GM23338 (cell line): Measurements from ENCODE around the gene GSDME. TPM values are rescaled to one million over a fixed set of nuclear protein-coding genes. Genes with fewer than 3 reads are reported as not detected.

ENCODE experiments used
- ATAC-seq: fragments of 200-7000 bp; cut with Tn5 transposase; 3 replicates; pipeline ENCODE4 v1.9.1; 2020
- DNase-seq: peaks from one replicate; pipeline ENCODE4 v3.0.0-alpha.2; 2015; ENCODE audit warnings: low spot score
- H2AFZ ChIP-seq: fragments of 200-600 bp; sonication (generic); 2 replicates; pipeline ENCODE4 v1.8.0; 2016; ENCODE audit warnings: antibody characterized with exemption, mild to moderate bottlenecking, moderate library complexity
- H3F3A ChIP-seq: fragments of 200-600 bp; sonication (generic); replicated peaks from 2 replicates; pipeline ENCODE4 v1.8.0; 2017; ENCODE audit warnings: antibody characterized with exemption, mixed run types, low read depth
- H3K27ac ChIP-seq: fragments of 200-600 bp; sonication (generic); 2 replicates; pipeline ENCODE4 v1.6.1; 2016; ENCODE audit warnings: low read depth
- H3K27me3 ChIP-seq: fragments of 200-600 bp; sonication (generic); 2 replicates; pipeline ENCODE4 v1.8.0; 2016; ENCODE audit warnings: mild to moderate bottlenecking, mixed run types, moderate library complexity; ENCODE audit not compliant: insufficient read depth
- H3K36me3 ChIP-seq: fragments of 200-600 bp; sonication (generic); 2 replicates; pipeline ENCODE4 v1.8.0; 2016; ENCODE audit warnings: mild to moderate bottlenecking; ENCODE audit not compliant: insufficient read depth
- H3K4me1 ChIP-seq: fragments of 200-600 bp; sonication (generic); 2 replicates; pipeline ENCODE4 v1.8.0; 2016; ENCODE audit warnings: mild to moderate bottlenecking, moderate library complexity; ENCODE audit not compliant: insufficient read depth
- H3K4me2 ChIP-seq: fragments of 200-600 bp; sonication (generic); 2 replicates; pipeline ENCODE4 v1.7.1; 2017; ENCODE audit warnings: mixed run types
- H3K4me3 ChIP-seq: fragments of 200-600 bp; sonication (generic); 2 replicates; pipeline ENCODE4 v1.6.1; 2016; ENCODE audit warnings: mixed run types
- H3K79me2 ChIP-seq: fragments of 200-600 bp; sonication (generic); replicated peaks from 2 replicates; pipeline ENCODE4 v1.8.0; 2017; ENCODE audit warnings: mild to moderate bottlenecking; ENCODE audit not compliant: insufficient read depth
- H3K9me2 ChIP-seq: fragments of 200-600 bp; sonication (generic); 2 replicates; pipeline ENCODE4 v1.8.0; 2017; ENCODE audit not compliant: insufficient read depth
- H4K20me1 ChIP-seq: fragments of 200-600 bp; sonication (generic); replicated peaks from 2 replicates; pipeline ENCODE4 v1.8.0; 2017; ENCODE audit warnings: mild to moderate bottlenecking; ENCODE audit not compliant: insufficient read depth
- H3K27ac Mint-ChIP-seq: 2 replicates; pipeline ENCODE4 v1.8.0; 2020; ENCODE audit warnings: inconsistent platforms, mild to moderate bottlenecking, moderate library complexity, mixed read lengths
- H3K27me3 Mint-ChIP-seq: 3 replicates; pipeline ENCODE4 v1.8.0; 2022; ENCODE audit warnings: low read depth, mild to moderate bottlenecking, moderate library complexity, mixed read lengths, inconsistent platforms; ENCODE audit not compliant: insufficient read depth, poor library complexity
- H3K36me3 Mint-ChIP-seq: 3 replicates; pipeline ENCODE4 v1.8.0; 2021; ENCODE audit warnings: low read depth, mild to moderate bottlenecking, inconsistent platforms, moderate library complexity, mixed read lengths
- H3K4me1 Mint-ChIP-seq: 3 replicates; pipeline ENCODE4 v1.8.0; 2020; ENCODE audit warnings: mild to moderate bottlenecking, inconsistent platforms, mixed read lengths
- H3K4me3 Mint-ChIP-seq: 3 replicates; pipeline ENCODE4 v1.8.0; 2021; ENCODE audit warnings: moderate library complexity, mild to moderate bottlenecking, inconsistent platforms, mixed read lengths
- H3K9me3 Mint-ChIP-seq: 3 replicates; pipeline ENCODE4 v1.8.0; 2020; ENCODE audit warnings: moderate library complexity, mild to moderate bottlenecking, inconsistent platforms, mixed read lengths
- CREB1 ChIP-seq: fragments of 250-450 bp; sonication (Bioruptor Pico); IDR thresholded peaks from 2 replicates; pipeline ENCODE4 v1.5.0; 2020; ENCODE audit warnings: low read depth, mild to moderate bottlenecking, moderate library complexity
- CTCF ChIP-seq, 2 experiments: fragments of 200-600 bp in 1 of 2; sonication (generic) in 1 of 2; conservative IDR thresholded peaks; 2 replicates each; pipeline versions ENCODE4 v1.5.1 to v1.6.1; 2016 to 2017; ENCODE audit warnings: antibody characterized with exemption in 2 of 2, low read depth in 2 of 2, mild to moderate bottlenecking in 2 of 2, moderate library complexity in 1 of 2
- ETS1 ChIP-seq: IDR thresholded peaks from 2 replicates; pipeline ENCODE4 v1.6.1; 2016; ENCODE audit warnings: antibody characterized with exemption
- EZH2 ChIP-seq: fragments of 200-600 bp; sonication (generic); IDR thresholded peaks from one replicate; pipeline ENCODE4 v1.8.0; 2017; ENCODE audit warnings: antibody characterized with exemption, mild to moderate bottlenecking, low read depth; ENCODE audit not compliant: unreplicated experiment
- EZH2phosphoT487 ChIP-seq: fragments of 200-600 bp; sonication (generic); IDR thresholded peaks from one replicate; pipeline ENCODE4 v1.8.1; 2018; ENCODE audit warnings: antibody characterized with exemption; ENCODE audit not compliant: unreplicated experiment
- JUNB ChIP-seq: IDR thresholded peaks from one replicate; pipeline ENCODE4 v1.6.1; 2016; ENCODE audit warnings: antibody characterized with exemption; ENCODE audit not compliant: unreplicated experiment
- NANOG ChIP-seq: IDR thresholded peaks from 2 replicates; pipeline ENCODE4 v1.6.1; 2016; ENCODE audit warnings: antibody characterized with exemption, borderline replicate concordance
- POLR2AphosphoS5 ChIP-seq: IDR thresholded peaks from 2 replicates; pipeline ENCODE4 v1.6.1; 2016; ENCODE audit warnings: antibody characterized with exemption, low read depth
- REST ChIP-seq: IDR thresholded peaks from one replicate; pipeline ENCODE4 v1.6.1; 2018; ENCODE audit warnings: antibody characterized with exemption; ENCODE audit not compliant: unreplicated experiment
- STAT1 ChIP-seq: IDR thresholded peaks from one replicate; pipeline ENCODE4 v1.6.1; 2016; ENCODE audit warnings: antibody characterized with exemption; ENCODE audit not compliant: unreplicated experiment
- ZNF114 ChIP-seq: fragments of 250-450 bp; sonication (Bioruptor Pico); IDR thresholded peaks from 2 replicates; pipeline ENCODE4 v1.5.0; 2020; ENCODE audit warnings: mild to moderate bottlenecking, moderate library complexity
- ZNF331 ChIP-seq: fragments of 250-450 bp; sonication (Bioruptor Pico); IDR thresholded peaks from 2 replicates; pipeline ENCODE4 v1.5.0; 2020; ENCODE audit warnings: low read depth, mild to moderate bottlenecking, moderate library complexity
- ZNF462 ChIP-seq: fragments of 250-450 bp; sonication (Bioruptor Pico); IDR thresholded peaks from 2 replicates; pipeline ENCODE4 v1.5.0; 2020; ENCODE audit warnings: mild to moderate bottlenecking, moderate library complexity
- polyA plus RNA-seq: library from polyadenylated mRNA; unstranded; fragments of >200 nt; fragmentation: Nextera tagmentation; extraction: Ambion mirVana; gene quantifications from 2 replicates; pipeline ENCODE4 v1.2.1, GENCODE V29; 2016
- total RNA-seq: library from RNA; depleted of rRNA; stranded (reverse); fragments of >200 nt; shearing (Covaris generic); gene quantifications from 2 replicates; pipeline ENCODE4 v1.2.3, GENCODE V29; 2014

Gene GSDME
- total and polyA plus RNA-seq, 2 experiments from 2014 or later, result 8.3 to 8.5 TPM

GRCh38 chr7:24716480-24717246 lies 40.6 kb downstream of the GSDME start:
- Histone ChIP-seq H3K4me3 (no peak overlapping the region), H3K36me3 (no peaks in the 10 kb centered on the region), H3F3A (0 out of 2 replicates have a peak, but pooled peaks cover 6% of the 10 kb centered on the region), H3K27ac (no peak overlapping the region), H3K4me2 (no peak overlapping the region), H4K20me1 (no peaks in the 10 kb centered on the region; the same call in 1 of the 2 replicates), H3K9me2 (no peaks in the 10 kb centered on the region), H2AFZ (no peak overlapping the region), H3K4me1 (peaks cover 5% of the 10 kb centered on the region; the same call in 1 of the 2 replicates), H3K27me3 (no peaks in the 10 kb centered on the region), H3K79me2 (no peaks in the 10 kb centered on the region)
- H3K36me3 Mint-ChIP-seq, result peaks cover 2% of the 10 kb centered on the region; the same call in 2 of the 3 replicates
- no peaks in the 10 kb centered on the region; the same call in 2 of the 3 replicates for H3K9me3 Mint-ChIP-seq
- TF ChIP-seq CREB1 (CRISPR knock-in tag) (no peak), ZNF462 (CRISPR knock-in tag) (no peak), POLR2AphosphoS5 (no peak), NANOG (no peak), EZH2 (no peak), REST (no peak), STAT1 (no peak), ZNF331 (CRISPR knock-in tag) (no peak), ETS1 (no peak), ZNF114 (CRISPR knock-in tag) (no peak), JUNB (no peak), EZH2phosphoT487 (no peak), CTCF (conservative IDR thresholded peaks at IDR 0.05; ENCODE audit: low read depth in 2 of 2) (no peak)
- H3K27ac Mint-ChIP-seq, result no peak overlapping the region
- H3K4me1 Mint-ChIP-seq, result peaks cover 22% of the 10 kb centered on the region
- no peak overlapping the region for H3K4me3 Mint-ChIP-seq
- DNase-seq (no peak), ATAC-seq (no peak)
- peaks cover 10% of the 10 kb centered on the region for H3K27me3 Mint-ChIP-seq
